ENCODE data around the gene GULP1.

- no peak for TF ChIP-seq OSR1 (CRISPR knock-in tag; IDR thresholded peaks at IDR 0.05)
- TF ChIP-seq ESRRG (CRISPR knock-in tag; IDR thresholded peaks at IDR 0.05), result no peak
- TF ChIP-seq PPARA (CRISPR knock-in tag; IDR thresholded peaks at IDR 0.05; ENCODE audit: borderline replicate concordance), result no peak
- no peak for TF ChIP-seq ISL1 (CRISPR knock-in tag; IDR thresholded peaks at IDR 0.05)
- no peak for TF ChIP-seq SNAI2 (CRISPR knock-in tag; IDR thresholded peaks at IDR 0.05)
- TF ChIP-seq PATZ1 (CRISPR knock-in tag; IDR thresholded peaks at IDR 0.05; ENCODE audit: borderline replicate concordance), result no peak
- no peak for TF ChIP-seq ZFP3 (CRISPR knock-in tag; IDR thresholded peaks at IDR 0.05)
- no peak for TF ChIP-seq GLIS3 (CRISPR knock-in tag; IDR thresholded peaks at IDR 0.05)
- TF ChIP-seq RARB (CRISPR knock-in tag; IDR thresholded peaks at IDR 0.05), result no peak
- TF ChIP-seq ZFP30 (CRISPR knock-in tag; IDR thresholded peaks at IDR 0.05), result no peak
These were observed 215.2 kb downstream of the GULP1 start for GRCh38 chr2:188506843-188507242.
